Common myeloid progenitor, CD34-positive (primary cell): Measurements from ENCODE around the gene SERPINB8.

Experiments
- CTCF ChIA-PET: fragments of 350-600 bp; sonication (Branson Sonifier 250); formaldehyde crosslinking; loops from one replicate; lab custom pipeline; 2021; ENCODE audit warnings: antibody characterized with exemption; lab: Charles Lee
- POLR2A ChIA-PET: fragments of 350-600 bp; sonication (Branson Sonifier 250); formaldehyde crosslinking; loops from one replicate; lab custom pipeline; 2021; ENCODE audit warnings: antibody characterized with exemption; lab: Charles Lee
- DNase-seq, 3 donors: peaks; one replicate each; pipeline versions ENCODE4 v3.0.0 to v3.0.0-alpha.2; 2013
- H3K27ac ChIP-seq, 2 experiments: 1 replicate in 1 of 2; 2 replicates in 1 of 2; pipeline ENCODE4 v1.7.0; 2013; ENCODE audit warnings: inconsistent platforms in 2 of 2, low read length in 2 of 2, mild to moderate bottlenecking in 2 of 2, low read depth in 1 of 2, moderate library complexity in 1 of 2; ENCODE audit not compliant: severe bottlenecking in 2 of 2, insufficient read depth in 1 of 2, poor library complexity in 1 of 2
- H3K27me3 ChIP-seq, 5 experiments: replicated peaks in 2 of 5; 1 replicate in 3 of 5; 2 replicates in 2 of 5; pipeline versions ENCODE4 v1.6.1 to v1.7.0; 2013; ENCODE audit warnings: low read length in 4 of 5, mild to moderate bottlenecking in 2 of 5, moderate library complexity in 2 of 5, inconsistent platforms in 1 of 5; ENCODE audit not compliant: insufficient read depth in 5 of 5, control insufficient read depth in 4 of 5
- H3K36me3 ChIP-seq, 4 experiments: 1 replicate in 2 of 4; 2 replicates in 2 of 4; pipeline versions ENCODE4 v1.6.1 to v1.7.0; 2013; ENCODE audit warnings: low read length in 3 of 4, control low read depth in 1 of 4, mild to moderate bottlenecking in 1 of 4; ENCODE audit not compliant: control insufficient read depth in 4 of 4, insufficient read depth in 4 of 4
- H3K4me1 ChIP-seq, 4 experiments: 1 replicate in 3 of 4; 2 replicates in 1 of 4; pipeline versions ENCODE4 v1.6.1 to v1.7.1; 2013; ENCODE audit warnings: low read length in 3 of 4, mild to moderate bottlenecking in 3 of 4, control low read depth in 1 of 4, inconsistent platforms in 1 of 4, moderate library complexity in 1 of 4; ENCODE audit not compliant: control insufficient read depth in 4 of 4, insufficient read depth in 4 of 4; ENCODE audit errors: control extremely low read depth in 1 of 4
- H3K4me3 ChIP-seq, 7 experiments: 1 replicate in 4 of 7; 2 replicates in 3 of 7; pipeline versions ENCODE4 v1.5.1 to v1.7.0; 2013; ENCODE audit warnings: mild to moderate bottlenecking in 7 of 7, low read length in 6 of 7, moderate library complexity in 6 of 7, inconsistent platforms in 2 of 7, low read depth in 2 of 7, control low read depth in 1 of 7; ENCODE audit not compliant: insufficient read depth in 4 of 7, control insufficient read depth in 1 of 7; ENCODE audit errors: extremely low read depth in 1 of 7
- H3K9me3 ChIP-seq, 5 experiments: 1 replicate in 4 of 5; 2 replicates in 1 of 5; pipeline versions ENCODE4 v1.6.1 to v1.7.1; 2013; ENCODE audit warnings: low read length in 4 of 5, mild to moderate bottlenecking in 2 of 5, inconsistent platforms in 1 of 5, low read depth in 1 of 5, moderate library complexity in 1 of 5; ENCODE audit not compliant: control insufficient read depth in 4 of 5, insufficient read depth in 2 of 5; ENCODE audit errors: control extremely low read depth in 1 of 5
- WGBS: methylation state at CpG from one replicate; pipeline ENCODE4 v1.1.5; 2013; ENCODE audit not compliant: insufficient coverage; 5-methylcytosine and 5-hydroxymethylcytosine counted together

SERPINB8 gene

DNA sequence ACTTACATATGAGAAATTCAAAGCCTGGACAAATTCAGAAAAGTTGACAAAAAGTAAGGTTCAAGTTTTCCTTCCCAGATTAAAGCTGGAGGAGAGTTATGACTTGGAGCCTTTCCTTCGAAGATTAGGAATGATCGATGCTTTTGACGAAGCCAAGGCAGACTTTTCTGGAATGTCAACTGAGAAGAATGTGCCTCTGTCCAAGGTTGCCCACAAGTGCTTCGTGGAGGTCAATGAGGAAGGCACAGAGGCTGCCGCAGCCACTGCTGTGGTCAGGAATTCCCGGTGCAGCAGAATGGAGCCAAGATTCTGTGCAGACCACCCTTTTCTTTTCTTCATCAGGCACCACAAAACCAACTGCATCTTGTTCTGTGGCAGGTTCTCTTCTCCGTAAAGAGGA lies 17.0 kb downstream of the SERPINB8 start:
- Histone ChIP-seq H3K4me3 (no peak overlapping the region), H3K27me3 (no peaks in the 10 kb centered on the region), H3K36me3 (peaks cover 2 to 42% (median 16%) of the 10 kb centered on the region in 4 experiments), H3K27ac (no peak overlapping the region), H3K4me1 (peaks cover 0 to 4% (median 0%) of the 10 kb centered on the region in 4 experiments), H3K9me3 (no peaks in the 10 kb centered on the region)
- no peak for DNase-seq
- 94% methylated on average over 7 of the region's 7 CpGs for WGBS
- POLR2A ChIA-PET: no interaction called here
- CTCF ChIA-PET: interaction anchor here (1.5 kb wide), 2 partner anchors 23 to 51 kb away, joined by 3 read pairs; no protein-coding TSS in a partner anchor

DNA sequence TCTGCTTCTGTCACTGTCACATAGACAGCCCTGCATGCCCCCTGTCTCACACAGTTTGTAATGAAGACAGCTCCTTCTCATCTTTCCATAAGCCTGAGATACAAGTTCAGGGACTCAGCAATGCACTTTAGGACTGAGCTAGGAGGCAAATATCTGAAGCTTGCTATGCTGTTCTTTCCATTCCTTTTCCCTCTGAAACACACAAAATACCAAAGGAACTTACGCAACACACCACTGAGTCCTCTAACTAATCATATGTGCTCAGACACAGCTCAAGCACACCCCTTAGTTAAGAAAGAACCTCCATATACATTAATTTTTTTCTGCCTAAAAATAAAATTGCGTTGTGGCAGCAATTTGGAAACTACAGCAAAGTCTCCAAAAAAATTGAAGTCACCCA lies 17.9 kb downstream of the SERPINB8 start:
- Histone ChIP-seq H3K9me3 (no peaks in the 10 kb centered on the region), H3K4me3 (no peak overlapping the region), H3K27ac (no peak overlapping the region), H3K36me3 (peaks cover 0 to 34% (median 10%) of the 10 kb centered on the region in 4 experiments), H3K4me1 (peaks cover 0 to 4% (median 0%) of the 10 kb centered on the region in 4 experiments), H3K27me3 (no peaks in the 10 kb centered on the region)
- POLR2A ChIA-PET: no interaction called here
- WGBS: 75% methylated on average over 2 of the region's 2 CpGs
- CTCF ChIA-PET: interaction anchor here (1.5 kb wide), 2 partner anchors 24 to 51 kb away, joined by 3 read pairs; no protein-coding TSS in a partner anchor
- no peak for DNase-seq

DNA sequence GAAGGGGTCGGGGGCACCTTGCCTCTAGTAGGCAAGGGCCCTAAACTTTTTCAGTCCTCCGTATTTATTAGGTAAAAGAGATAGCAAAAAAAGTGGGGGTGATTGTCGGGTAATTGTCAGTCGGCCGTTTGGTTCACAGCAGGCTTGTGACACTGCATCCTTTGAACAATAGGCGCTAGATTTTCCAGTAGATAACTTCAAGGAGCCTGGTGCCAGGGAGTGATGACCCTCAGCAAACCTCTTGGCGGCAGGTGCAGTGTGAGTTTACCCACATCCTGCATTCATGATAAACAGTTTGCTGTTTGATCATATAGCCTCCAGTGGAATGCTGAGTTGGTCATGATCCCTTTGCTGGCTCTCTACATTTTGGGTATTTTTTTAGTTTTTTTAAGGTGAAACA lies 22.9 kb downstream of the SERPINB8 start:
- H3K9me3 ChIP-seq: peaks cover 7 to 28% (median 16%) of the 10 kb centered on the region in 5 experiments
- H3K4me1 ChIP-seq: peaks cover 0 to under 1% (median 0%) of the 10 kb centered on the region in 4 experiments
- H3K36me3 ChIP-seq: peaks cover 0 to 5% (median 2%) of the 10 kb centered on the region in 4 experiments
- no peaks in the 10 kb centered on the region for H3K27me3 ChIP-seq
- CTCF ChIA-PET: interaction anchor here (1.2 kb wide), 1 partner anchor 29 kb away, joined by 5 read pairs; no protein-coding TSS in a partner anchor
- POLR2A ChIA-PET: no interaction called here
- 91% methylated on average over 5 of the region's 7 CpGs for WGBS
- no peak for DNase-seq
- no peak overlapping the region for H3K27ac ChIP-seq
- no peak overlapping the region for H3K4me3 ChIP-seq

DNA sequence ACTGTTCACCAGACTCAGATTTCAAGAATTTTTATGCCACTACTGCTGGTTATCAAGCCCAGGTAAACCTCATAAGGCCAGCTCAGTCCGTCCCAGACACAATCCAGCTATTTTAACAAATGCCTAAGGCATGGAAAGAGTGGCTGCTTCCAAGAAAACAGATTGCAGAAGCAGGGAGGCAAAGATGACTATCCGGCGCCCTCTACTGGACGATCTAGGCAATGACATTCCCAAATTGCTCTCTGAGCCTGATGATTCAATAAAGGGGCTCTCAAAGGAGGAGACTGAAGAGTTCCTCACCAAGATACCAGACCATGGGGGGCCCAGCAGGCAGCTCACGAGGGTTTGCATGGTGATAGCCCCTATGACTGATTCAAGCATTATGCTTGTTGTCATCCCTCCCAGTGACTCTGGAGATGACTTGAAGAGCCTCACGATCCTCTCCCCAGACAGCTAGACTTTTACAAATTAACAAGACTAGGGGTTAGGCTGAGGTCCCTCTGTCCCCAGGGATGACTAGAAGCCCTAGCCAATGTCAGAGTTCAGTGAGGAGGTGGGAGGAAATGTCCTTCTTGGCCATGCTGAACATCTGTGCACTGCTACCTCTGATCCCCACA lies 25.0 kb downstream of the SERPINB8 start:
- no peaks in the 10 kb centered on the region for H3K4me1 ChIP-seq
- no peak overlapping the region for H3K27ac ChIP-seq
- H3K27me3 ChIP-seq: no peaks in the 10 kb centered on the region
- 42% methylated on average over 5 of the region's 6 CpGs for WGBS
- CTCF ChIA-PET: interaction anchor here (0.9 to 4.0 kb wide), 8 partner anchors 10 to 484 kb away, joined by 3 to 32 read pairs (median 4); partner anchors contain the start of gene HMSD
- H3K4me3 ChIP-seq: no peak overlapping the region
- DNase-seq: peak; percentile 27 to 59 (median 48)
- peaks cover 7 to 28% (median 16%) of the 10 kb centered on the region in 5 experiments for H3K9me3 ChIP-seq
- peaks cover 0 to 5% (median 1%) of the 10 kb centered on the region in 4 experiments for H3K36me3 ChIP-seq
- POLR2A ChIA-PET: no interaction called here

DNA sequence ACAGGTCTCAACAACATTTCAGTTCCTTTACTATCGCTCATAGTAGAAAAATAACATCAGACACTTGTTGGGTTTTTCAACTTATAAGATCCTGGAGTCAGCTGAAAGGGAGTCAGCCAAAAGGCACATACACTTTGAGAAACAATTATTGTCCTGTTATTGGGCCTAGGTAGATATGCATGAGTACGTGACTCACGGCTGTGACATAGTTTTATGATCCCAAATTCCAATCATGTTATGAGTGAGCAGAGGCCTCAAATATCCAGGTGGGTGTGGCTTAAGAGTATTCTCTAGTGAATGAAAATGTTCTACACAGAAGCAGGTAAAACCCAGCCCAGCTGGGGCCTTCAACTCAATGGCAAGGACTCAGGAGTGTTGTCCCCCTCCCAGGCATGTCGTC lies 27.2 kb downstream of the SERPINB8 start:
- peaks cover 0 to 5% (median 1%) of the 10 kb centered on the region in 4 experiments for H3K36me3 ChIP-seq
- H3K9me3 ChIP-seq: peaks cover 7 to 28% (median 16%) of the 10 kb centered on the region in 5 experiments
- peaks cover 0 to 5% (median 0%) of the 10 kb centered on the region in 5 experiments for H3K27me3 ChIP-seq
- ChIA-PET POLR2A (no interaction called here), CTCF (interaction anchor here (1.2 to 4.0 kb wide), 2 partner anchors 12 to 33 kb away, joined by 3 to 32 read pairs; no protein-coding TSS in a partner anchor)
- H3K27ac ChIP-seq: no peak overlapping the region
- no peak overlapping the region for H3K4me3 ChIP-seq
- no peak for DNase-seq
- H3K4me1 ChIP-seq: no peaks in the 10 kb centered on the region
- 98% methylated on average over 4 of the region's 4 CpGs for WGBS

DNA sequence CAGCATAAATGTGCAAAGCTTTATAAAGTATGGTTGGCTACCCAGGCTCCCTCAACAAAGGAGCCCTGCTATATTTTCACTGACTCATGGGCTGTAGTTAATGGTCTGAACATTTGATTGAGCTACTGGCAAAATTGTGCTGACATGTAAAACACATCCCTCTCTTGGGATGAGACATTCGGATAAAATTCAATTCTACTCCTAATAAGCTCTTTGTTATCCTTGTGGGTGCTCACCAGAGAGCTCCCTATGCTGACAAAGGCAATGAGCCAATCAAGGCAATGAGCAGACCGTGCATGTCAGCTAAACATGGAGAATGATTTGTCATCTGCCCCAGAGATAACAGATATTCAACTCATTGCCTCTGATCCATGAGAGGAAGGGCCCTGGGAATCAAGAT lies 27.7 kb downstream of the SERPINB8 start:
- ChIA-PET POLR2A (no interaction called here), CTCF (no interaction called here)
- Histone ChIP-seq H3K36me3 (peaks cover 0 to 5% (median 1%) of the 10 kb centered on the region in 4 experiments), H3K4me1 (no peaks in the 10 kb centered on the region), H3K4me3 (no peak overlapping the region), H3K27me3 (peaks cover 0 to 9% (median 0%) of the 10 kb centered on the region in 5 experiments), H3K27ac (no peak overlapping the region), H3K9me3 (peaks cover 7 to 28% (median 16%) of the 10 kb centered on the region in 5 experiments)
- 100% methylated on average over 1 of the region's 2 CpGs for WGBS
- DNase-seq: no peak

DNA sequence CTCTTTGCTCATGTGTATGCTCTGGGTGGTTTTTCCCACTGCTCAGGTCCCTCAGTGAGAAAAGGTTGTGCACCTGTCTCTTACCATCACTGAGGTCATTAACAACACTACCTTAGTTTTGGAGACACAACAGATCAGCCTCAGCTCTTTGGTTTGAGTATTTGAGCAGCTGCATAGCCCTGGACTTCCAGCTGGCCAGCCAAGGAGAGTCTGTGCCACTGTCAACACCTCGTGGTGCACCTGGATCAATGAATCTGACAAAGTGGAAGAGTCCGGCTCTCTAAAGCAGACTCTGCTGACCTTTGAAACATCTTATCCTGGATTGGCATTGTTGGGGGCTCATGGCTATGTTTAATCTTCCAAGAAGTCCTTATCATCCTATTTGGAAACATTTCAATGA lies 30.0 kb downstream of the SERPINB8 start:
- H3K27ac ChIP-seq: no peak overlapping the region

More for the DNA sequence above, 30.0 kb downstream of the SERPINB8 start:
- DNase-seq: no peak
- ChIA-PET CTCF (no interaction called here), POLR2A (no interaction called here)
- Histone ChIP-seq H3K4me1 (no peaks in the 10 kb centered on the region), H3K27me3 (peaks cover 0 to 17% (median 2%) of the 10 kb centered on the region in 5 experiments), H3K36me3 (peaks cover 0 to 2% (median 1%) of the 10 kb centered on the region in 4 experiments), H3K9me3 (peaks cover 7 to 32% (median 20%) of the 10 kb centered on the region in 5 experiments), H3K4me3 (no peak overlapping the region)
- 88% methylated on average over 1 of the region's 2 CpGs for WGBS
